Lower leg skin (tissue), 3 donors: ENCODE results near the gene NT5M.

Experiments
- POLR2A ChIP-seq, 2 donors: fragments of 450-650 bp; IDR thresholded peaks; one replicate each; pipeline ENCODE4 v1.6.1; 2016 to 2017; ENCODE audit warnings: antibody characterized with exemption in 2 of 2, mild to moderate bottlenecking in 1 of 2, moderate library complexity in 1 of 2
- TF ChIP-seq, protein P1 (sequence below), 3 donors: fragments of 450-650 bp; IDR thresholded peaks; one replicate each; pipeline ENCODE4 v1.5.1; 2016; ENCODE audit warnings: antibody characterized with exemption in 3 of 3, mild to moderate bottlenecking in 3 of 3, moderate library complexity in 2 of 3

DNA sequence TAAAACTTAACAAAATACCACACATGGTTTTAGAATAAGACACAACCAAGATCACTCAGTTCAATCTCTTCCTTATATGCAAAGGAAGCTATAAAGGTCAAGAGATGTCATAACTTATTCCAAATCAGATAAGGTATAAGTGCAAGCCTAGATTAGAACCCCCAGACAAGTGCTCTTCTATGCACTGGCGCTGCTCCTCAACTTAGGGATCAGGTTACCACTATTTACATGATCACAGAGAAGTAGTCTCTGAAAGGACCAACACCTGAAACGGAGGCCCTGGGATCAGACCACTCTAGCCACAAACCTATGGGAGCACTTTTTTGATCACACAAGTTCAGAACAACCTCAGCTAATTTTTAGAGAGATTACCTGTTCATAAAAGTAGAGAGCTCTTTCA is 38.7 kb upstream of the NT5M start:
- TF ChIP-seq, protein P1, sequence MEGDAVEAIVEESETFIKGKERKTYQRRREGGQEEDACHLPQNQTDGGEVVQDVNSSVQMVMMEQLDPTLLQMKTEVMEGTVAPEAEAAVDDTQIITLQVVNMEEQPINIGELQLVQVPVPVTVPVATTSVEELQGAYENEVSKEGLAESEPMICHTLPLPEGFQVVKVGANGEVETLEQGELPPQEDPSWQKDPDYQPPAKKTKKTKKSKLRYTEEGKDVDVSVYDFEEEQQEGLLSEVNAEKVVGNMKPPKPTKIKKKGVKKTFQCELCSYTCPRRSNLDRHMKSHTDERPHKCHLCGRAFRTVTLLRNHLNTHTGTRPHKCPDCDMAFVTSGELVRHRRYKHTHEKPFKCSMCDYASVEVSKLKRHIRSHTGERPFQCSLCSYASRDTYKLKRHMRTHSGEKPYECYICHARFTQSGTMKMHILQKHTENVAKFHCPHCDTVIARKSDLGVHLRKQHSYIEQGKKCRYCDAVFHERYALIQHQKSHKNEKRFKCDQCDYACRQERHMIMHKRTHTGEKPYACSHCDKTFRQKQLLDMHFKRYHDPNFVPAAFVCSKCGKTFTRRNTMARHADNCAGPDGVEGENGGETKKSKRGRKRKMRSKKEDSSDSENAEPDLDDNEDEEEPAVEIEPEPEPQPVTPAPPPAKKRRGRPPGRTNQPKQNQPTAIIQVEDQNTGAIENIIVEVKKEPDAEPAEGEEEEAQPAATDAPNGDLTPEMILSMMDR (IDR thresholded peaks at IDR 0.05) = no peak
- no peak for TF ChIP-seq POLR2A (IDR thresholded peaks at IDR 0.05)
